Epithelial cell of esophagus (primary cell): ENCODE results near the gene CNGA2.

Source experiments
- DNase-seq: peaks from one replicate; pipeline ENCODE4 v3.0.0; 2010; ENCODE audit warnings: low read depth
- H3K4me3 ChIP-seq: 2 replicates; pipeline ENCODE4 v1.5.1; 2011; ENCODE audit warnings: mild to moderate bottlenecking, low read length, control low read depth
- CTCF ChIP-seq: IDR thresholded peaks from 2 replicates; pipeline ENCODE4 v1.5.1; 2011; ENCODE audit warnings: low read depth, mild to moderate bottlenecking, low read length, control low read depth, inconsistent platforms; ENCODE audit not compliant: insufficient read depth; ENCODE audit errors: missing control alignments

CNGA2 gene

GRCh38 chrX:151776181-151776731 is 41.7 kb downstream of the CNGA2 start:
- no peak for DNase-seq
- TF ChIP-seq CTCF = no peak

GRCh38 chrX:151776936-151777335 is 42.4 kb downstream of the CNGA2 start:
- no peak overlapping the region for H3K4me3 ChIP-seq
- TF ChIP-seq CTCF = no peak

More at GRCh38 chrX:151776181-151776731, 41.7 kb downstream of the CNGA2 start:
- H3K4me3 ChIP-seq = no peak overlapping the region

GRCh38 chrX:151779258-151779657 is 44.7 kb downstream of the CNGA2 start:
- H3K4me3 ChIP-seq = no peak overlapping the region
- DNase-seq = no peak
- TF ChIP-seq CTCF = no peak

More at GRCh38 chrX:151776936-151777335, 42.4 kb downstream of the CNGA2 start:
- DNase-seq = no peak

GRCh38 chrX:151780621-151781020 is 46.1 kb downstream of the CNGA2 start:
- H3K4me3 ChIP-seq = no peak overlapping the region
- DNase-seq = no peak
- no peak for TF ChIP-seq CTCF

GRCh38 chrX:151789179-151789800 is 54.7 kb downstream of the CNGA2 start:
- no peak for DNase-seq
- H3K4me3 ChIP-seq = no peak overlapping the region
- TF ChIP-seq CTCF = no peak

GRCh38 chrX:151790481-151791160 is 56.1 kb downstream of the CNGA2 start:
- no peak for DNase-seq
- H3K4me3 ChIP-seq = no peak overlapping the region
- TF ChIP-seq CTCF = no peak
